OCI-LY3 (cell line): Measurements from ENCODE around the gene MAP3K19.

Experiments
- EZH2phosphoT487 ChIP-seq: fragments of 200-600 bp; shearing (Covaris generic); IDR thresholded peaks from 2 replicates; pipeline ENCODE4 v1.6.1; 2018; ENCODE audit warnings: antibody characterized with exemption, mixed run types, low read depth
- TF ChIP-seq, protein P1 (sequence below): fragments of 200-600, 300-600 bp; sonication (generic); IDR thresholded peaks from 2 replicates; pipeline ENCODE4 v1.5.1; 2014; ENCODE audit warnings: antibody characterized with exemption, low read length, low read depth

DNA sequence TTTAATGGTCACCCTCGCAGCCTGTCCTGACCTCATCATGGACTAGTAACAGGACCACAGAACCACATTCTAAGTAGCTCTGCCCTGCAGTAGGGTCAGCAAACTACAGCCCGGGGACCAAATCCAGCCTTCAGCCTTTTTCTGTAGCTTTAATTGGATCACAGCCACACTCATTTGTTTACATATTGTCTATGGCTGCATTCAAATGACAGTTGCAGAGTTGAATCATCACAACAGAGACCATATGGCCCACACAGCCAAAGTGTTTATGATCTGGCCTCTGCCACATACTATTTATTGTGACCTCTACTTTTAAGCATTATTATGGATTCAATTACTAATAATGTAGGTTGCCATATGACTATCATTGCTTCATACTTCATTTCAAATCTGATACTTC, 47.7 kb downstream of the MAP3K19 start:
- no peak for TF ChIP-seq EZH2phosphoT487
- TF ChIP-seq, protein P1, sequence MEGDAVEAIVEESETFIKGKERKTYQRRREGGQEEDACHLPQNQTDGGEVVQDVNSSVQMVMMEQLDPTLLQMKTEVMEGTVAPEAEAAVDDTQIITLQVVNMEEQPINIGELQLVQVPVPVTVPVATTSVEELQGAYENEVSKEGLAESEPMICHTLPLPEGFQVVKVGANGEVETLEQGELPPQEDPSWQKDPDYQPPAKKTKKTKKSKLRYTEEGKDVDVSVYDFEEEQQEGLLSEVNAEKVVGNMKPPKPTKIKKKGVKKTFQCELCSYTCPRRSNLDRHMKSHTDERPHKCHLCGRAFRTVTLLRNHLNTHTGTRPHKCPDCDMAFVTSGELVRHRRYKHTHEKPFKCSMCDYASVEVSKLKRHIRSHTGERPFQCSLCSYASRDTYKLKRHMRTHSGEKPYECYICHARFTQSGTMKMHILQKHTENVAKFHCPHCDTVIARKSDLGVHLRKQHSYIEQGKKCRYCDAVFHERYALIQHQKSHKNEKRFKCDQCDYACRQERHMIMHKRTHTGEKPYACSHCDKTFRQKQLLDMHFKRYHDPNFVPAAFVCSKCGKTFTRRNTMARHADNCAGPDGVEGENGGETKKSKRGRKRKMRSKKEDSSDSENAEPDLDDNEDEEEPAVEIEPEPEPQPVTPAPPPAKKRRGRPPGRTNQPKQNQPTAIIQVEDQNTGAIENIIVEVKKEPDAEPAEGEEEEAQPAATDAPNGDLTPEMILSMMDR: no peak
